ENCODE results near the gene CRYBG2.
"Not testable (repeated sequence)": the region's sequence is repeated elsewhere in the genome, so short reads cannot be mapped to it uniquely, and the experiment has no call there.

CRYBG2 gene

DNA sequence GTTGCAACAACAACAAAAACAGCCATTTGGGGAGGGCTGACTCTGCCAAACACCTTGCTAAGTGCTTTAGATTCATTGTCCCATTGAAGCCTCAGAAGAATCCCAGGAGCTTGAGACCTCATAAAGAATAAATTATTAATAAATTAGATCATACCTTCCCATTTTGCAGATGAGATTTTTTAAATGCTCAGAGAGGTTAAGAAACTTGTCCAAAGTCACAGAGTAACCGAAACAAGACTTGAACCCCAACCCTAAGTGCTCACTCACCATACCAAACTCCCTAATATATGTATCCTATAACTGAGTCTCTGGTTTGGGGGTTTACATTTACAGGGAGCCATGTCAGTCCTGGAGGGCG lies 3.6 kb downstream of the CRYBG2 start:
- no peak for DNase-seq

- DNase-seq, result no peak
Observed at GRCh38 chr1:26349877-26350244, 4.1 kb downstream of the CRYBG2 start.

- DNase-seq, result no peak
Observed at GRCh38 chr1:26349188-26349876, 4.6 kb downstream of the CRYBG2 start.

- DNase-seq, result no peak
Observed at GRCh38 chr1:26346274-26347033, 7.5 kb downstream of the CRYBG2 start.

DNA sequence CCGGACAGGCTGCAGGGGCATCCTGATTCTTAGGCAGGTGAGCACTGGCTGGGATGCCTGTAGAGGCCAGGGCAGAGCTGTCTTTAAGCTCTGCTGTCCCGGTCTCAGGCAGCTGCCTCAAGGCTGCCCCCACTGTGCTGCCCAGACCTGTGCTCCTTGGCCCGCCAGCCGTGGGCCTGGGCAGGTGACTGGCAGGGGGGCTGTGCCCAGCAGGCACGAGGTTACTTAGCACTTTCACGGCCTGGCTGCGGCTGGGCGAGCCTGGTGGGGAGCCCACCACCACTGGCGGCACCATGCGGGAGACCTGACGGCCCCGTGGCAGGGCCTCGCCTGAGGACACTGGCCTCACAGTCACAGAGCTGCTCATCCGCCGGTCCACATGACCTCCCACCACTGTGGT lies 8.2 kb downstream of the CRYBG2 start:
- DNase-seq, result no peak

GRCh38 chr1:26344147-26344920 lies 9.6 kb downstream of the CRYBG2 start:
- no peak for DNase-seq

DNA sequence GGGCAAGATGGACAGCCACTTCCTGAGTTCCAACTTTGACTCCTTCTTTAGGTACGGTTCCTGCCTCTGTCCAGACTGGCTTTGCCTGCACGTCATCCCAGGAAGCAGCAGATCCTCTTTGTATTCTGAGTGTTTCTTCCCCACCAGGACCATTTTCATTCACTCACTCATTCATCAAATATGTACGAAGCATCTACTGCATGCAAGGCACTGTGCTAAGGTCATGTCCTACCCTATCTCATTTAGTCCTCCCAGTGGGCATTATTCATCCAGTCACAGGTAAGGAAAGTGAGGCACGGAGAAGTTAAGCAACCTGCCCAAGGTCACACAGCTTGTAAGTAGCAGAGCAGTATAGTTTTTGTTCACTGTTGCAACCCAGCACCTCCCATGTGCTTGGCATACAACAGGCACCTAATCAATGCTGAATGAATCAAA lies 13.9 kb downstream of the CRYBG2 start:
- DNase-seq, result no peak

- DNase-seq, result no peak
Observed at GRCh38 chr1:26338670-26339069, 15.3 kb downstream of the CRYBG2 start.

GRCh38 chr1:26337625-26338024 lies 16.3 kb downstream of the CRYBG2 start:
- DNase-seq, result no peak

DNA sequence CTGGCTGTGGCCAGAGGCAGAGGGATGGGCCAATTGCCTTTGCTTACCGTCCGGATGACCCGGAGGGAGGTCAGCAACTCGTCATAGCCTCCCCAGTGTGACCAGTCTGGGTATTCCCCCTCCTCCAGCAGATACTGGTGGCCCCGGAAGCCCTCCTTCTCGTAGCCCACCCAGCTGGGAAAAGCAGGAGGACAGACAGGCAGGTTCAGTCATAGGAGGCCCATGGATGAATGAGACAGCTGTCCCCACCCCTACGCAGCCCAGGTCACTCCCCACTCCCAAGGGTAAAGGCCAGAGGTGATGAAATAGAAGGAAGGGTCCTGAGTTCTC lies 16.8 kb downstream of the CRYBG2 start:
- DNase-seq, result no peak

- peak; percentile 83 for DNase-seq
Observed at GRCh38 chr1:26336477-26337205, 17.3 kb downstream of the CRYBG2 start.

- DNase-seq, result peak; percentile 67
Observed at GRCh38 chr1:26335774-26336476, 18.0 kb downstream of the CRYBG2 start.

DNA sequence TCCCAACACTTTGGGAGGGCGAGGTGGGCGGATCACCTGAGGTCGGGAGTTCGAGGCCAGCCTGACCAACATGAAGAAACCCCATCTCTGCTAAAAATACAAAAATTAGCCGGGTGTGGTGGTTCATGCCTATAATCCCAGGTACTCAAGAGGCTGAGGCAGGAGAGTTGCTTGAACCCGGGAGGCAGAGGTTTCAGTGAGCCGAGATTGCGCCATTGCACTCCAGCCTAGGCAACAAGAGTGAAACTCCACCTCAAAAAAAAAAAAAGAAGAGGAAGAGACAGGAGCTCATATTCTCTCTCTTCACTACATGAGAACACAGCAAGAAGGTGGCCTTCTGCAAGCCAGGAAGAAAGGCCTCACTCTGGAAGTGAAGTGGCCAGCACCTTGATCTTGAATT lies 20.6 kb downstream of the CRYBG2 start:
- DNase-seq, result not testable (repeated sequence)

DNA sequence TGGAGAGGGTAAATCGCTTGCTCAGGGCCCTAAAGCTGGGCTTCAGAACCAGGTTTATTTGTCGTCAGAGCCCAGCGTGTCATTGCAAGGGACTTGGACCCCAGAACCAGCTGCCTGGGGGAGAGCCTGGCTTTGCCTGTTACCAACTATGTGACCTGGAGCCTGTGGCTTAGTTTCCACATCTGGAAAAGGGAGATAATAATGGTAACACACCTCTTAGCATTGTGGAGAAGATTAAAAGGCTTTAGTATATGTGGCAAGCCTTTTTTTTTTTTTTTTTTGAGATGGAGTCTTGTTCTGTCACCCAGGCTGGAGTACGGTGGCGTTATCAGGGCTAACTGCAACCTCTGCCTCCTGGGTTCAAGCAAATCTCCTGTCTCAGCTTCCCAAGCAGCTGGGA lies 23.7 kb downstream of the CRYBG2 start:
- DNase-seq, result no peak

DNA sequence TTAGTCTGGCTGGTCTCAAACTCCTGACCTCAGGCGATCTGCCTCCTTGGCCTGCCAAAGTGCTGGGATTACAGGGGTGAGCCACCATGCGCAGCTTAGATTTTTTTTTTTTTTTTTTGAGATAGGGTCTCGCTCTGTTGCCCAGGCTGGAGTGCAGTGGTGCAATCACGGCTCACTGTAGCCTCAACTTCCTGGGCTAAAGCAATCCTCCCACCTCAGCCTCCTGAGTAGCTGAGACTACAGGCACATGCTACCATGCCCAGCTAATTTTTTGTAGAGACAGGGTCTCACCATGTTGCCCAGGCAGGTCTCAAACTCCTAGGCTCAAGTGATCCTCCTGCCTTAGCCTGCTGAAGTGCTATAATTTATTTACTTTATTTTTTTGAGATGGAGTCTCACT lies 24.6 kb downstream of the CRYBG2 start:
- DNase-seq, result not testable (repeated sequence)

DNA sequence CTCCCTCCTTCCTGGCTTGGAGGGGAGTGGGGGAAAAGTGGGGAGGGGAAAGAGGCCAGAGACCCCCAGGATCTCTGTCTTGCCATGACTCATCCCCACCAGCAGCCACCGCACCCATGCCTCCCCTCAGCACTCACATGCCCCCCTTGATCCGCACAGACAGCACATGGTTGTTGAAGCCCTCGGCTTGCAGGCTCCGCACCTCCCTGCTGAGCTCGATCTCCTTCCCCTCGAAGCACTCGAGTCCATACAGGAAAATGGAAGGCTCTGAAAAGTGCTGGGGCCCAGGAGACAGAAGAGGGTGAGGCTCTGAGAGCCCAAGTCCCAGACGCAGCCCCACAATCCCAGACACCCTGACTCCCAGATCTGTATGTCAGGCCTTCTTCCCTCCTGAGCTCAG lies 25.3 kb downstream of the CRYBG2 start:
- no peak for DNase-seq

- DNase-seq, result peak; percentile 88
Observed at GRCh38 chr1:26327956-26328362, 26.0 kb downstream of the CRYBG2 start.

- DNase-seq, result no peak
Observed at GRCh38 chr1:26324550-26324949, 29.4 kb downstream of the CRYBG2 start.

DNA sequence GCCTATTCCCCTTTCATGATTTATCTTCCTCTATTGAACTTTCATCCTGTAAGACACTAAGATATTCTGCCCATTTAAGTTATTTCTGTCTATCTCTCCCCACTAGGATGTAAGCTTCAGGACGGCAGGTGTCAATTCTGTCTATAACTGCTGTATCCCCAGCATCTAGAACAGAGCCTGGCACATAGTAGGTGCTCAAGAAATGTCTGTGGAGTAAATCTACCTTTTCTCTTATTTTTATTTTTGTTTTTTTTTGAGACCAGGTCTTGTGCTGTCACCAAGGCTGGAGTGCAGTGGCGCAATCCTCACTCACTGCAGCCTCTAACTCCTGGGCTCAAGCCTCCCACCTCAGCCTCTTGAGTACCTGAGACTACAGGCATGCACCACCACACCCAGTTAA lies 30.5 kb downstream of the CRYBG2 start:
- no peak for DNase-seq

GRCh38 chr1:26322042-26322331 lies 31.9 kb downstream of the CRYBG2 start:
- DNase-seq, result no peak

- peak; percentile 57 for DNase-seq
Observed at GRCh38 chr1:26321315-26322041, 32.5 kb downstream of the CRYBG2 start.

GRCh38 chr1:26320896-26321295 lies 33.0 kb downstream of the CRYBG2 start:
- no peak for DNase-seq
